HepG2 (cell line): ENCODE results near the gene SHQ1. TPM values are rescaled to one million over a fixed set of nuclear protein-coding genes. Genes with fewer than 3 reads are reported as not detected.

ENCODE experiments used
- E2F1 ChIP-seq: sonication (generic); formaldehyde crosslinking; IDR thresholded peaks from 2 replicates; pipeline ENCODE4 v1.5.0; 2020; ENCODE audit warnings: missing genetic modification reagents
- FOSL2 ChIP-seq: sonication (generic); formaldehyde crosslinking; IDR thresholded peaks from 2 replicates; pipeline ENCODE4 v1.4.0; 2020; ENCODE audit warnings: missing genetic modification reagents
- GPN1 ChIP-seq: sonication (generic); formaldehyde crosslinking; IDR thresholded peaks from 2 replicates; pipeline ENCODE4 v1.5.1; 2020; ENCODE audit warnings: missing genetic modification reagents, borderline replicate concordance
- HMG20B ChIP-seq: conservative IDR thresholded peaks from 2 replicates; pipeline ENCODE4 v1.6.1; 2016; ENCODE audit warnings: missing genetic modification reagents, missing compliant biosample characterization
- JUNB ChIP-seq: sonication (generic); formaldehyde crosslinking; IDR thresholded peaks from 2 replicates; pipeline ENCODE4 v1.8.0; 2022; ENCODE audit warnings: missing genetic modification reagents, mild to moderate bottlenecking, borderline replicate concordance
- NONO ChIP-seq, 2 experiments: fragments of 450-650 bp in 1 of 2; sonication (generic) in 1 of 2; formaldehyde crosslinking in 1 of 2; IDR thresholded peaks in 1 of 2; conservative IDR thresholded peaks in 1 of 2; 2 replicates each; pipeline versions ENCODE4 v1.6.1 to v1.8.0; 2017 to 2022; ENCODE audit warnings: mild to moderate bottlenecking in 1 of 2, missing genetic modification reagents in 1 of 2, moderate library complexity in 1 of 2
- PLSCR1 ChIP-seq: sonication (generic); formaldehyde crosslinking; IDR thresholded peaks from 2 replicates; pipeline ENCODE4 v1.5.0; 2020; ENCODE audit warnings: missing genetic modification reagents, mild to moderate bottlenecking, borderline replicate concordance
- PRDM10 ChIP-seq: sonication (generic); formaldehyde crosslinking; IDR thresholded peaks from 2 replicates; pipeline ENCODE4 v1.4.0; 2020; ENCODE audit warnings: low read depth, missing genetic modification reagents
- RBM39 ChIP-seq: fragments of 200-400 bp; formaldehyde crosslinking; IDR thresholded peaks from one replicate; pipeline ENCODE4 v1.6.1; 2018; ENCODE audit warnings: antibody characterized with exemption, mild to moderate bottlenecking, low read depth, low read length; ENCODE audit not compliant: poor library complexity, severe bottlenecking
- RELA ChIP-seq: sonication (generic); formaldehyde crosslinking; IDR thresholded peaks from 2 replicates; pipeline ENCODE4 v1.4.0; 2020; ENCODE audit warnings: missing genetic modification reagents
- TP53 ChIP-seq: sonication (generic); formaldehyde crosslinking; conservative IDR thresholded peaks from 2 replicates; pipeline ENCODE4 v1.4.0; 2020; ENCODE audit warnings: missing genetic modification reagents
- TRIM24 ChIP-seq: sonication (generic); formaldehyde crosslinking; IDR thresholded peaks from 2 replicates; pipeline ENCODE4 v1.8.0; 2022; ENCODE audit warnings: mild to moderate bottlenecking, missing genetic modification reagents
- ZNF280D ChIP-seq: sonication (generic); formaldehyde crosslinking; IDR thresholded peaks from 2 replicates; pipeline ENCODE4 v1.5.1; 2020; ENCODE audit warnings: mild to moderate bottlenecking, missing genetic modification reagents
- ZNF501 ChIP-seq: sonication (generic); formaldehyde crosslinking; IDR thresholded peaks from 2 replicates; pipeline ENCODE4 v1.5.1; 2020; ENCODE audit warnings: mild to moderate bottlenecking, moderate library complexity, missing genetic modification reagents
- ZXDC ChIP-seq: sonication (generic); formaldehyde crosslinking; IDR thresholded peaks from 2 replicates; pipeline ENCODE4 v1.5.0; 2020; ENCODE audit warnings: mild to moderate bottlenecking, missing genetic modification reagents
- polyA plus RNA-seq, 8 experiments: library from polyadenylated mRNA; depleted of rRNA in 3 of 8; stranded (reverse) in 7 of 8; unstranded in 1 of 8; fragments of >200 nt; fragmentation: Illumina TruSeq in 4 of 8; extraction: Trizol in 4 of 8; gene quantifications; 2 replicates each; pipeline versions ENCODE4 v1.2.1 to v1.2.3, GENCODE V29; 2011 to 2016; ENCODE audit warnings: low read depth in 4 of 8, missing spikeins in 1 of 8, mixed read lengths in 1 of 8; ENCODE audit not compliant: insufficient read depth in 1 of 8
- total RNA-seq, 5 experiments: library from RNA; depleted of rRNA; stranded (reverse); fragments of >200 nt; fragmentation: Illumina TruSeq; extraction: Trizol; gene quantifications; 2 replicates each; pipeline ENCODE4 v1.2.3, GENCODE V29; 2016; ENCODE audit warnings: low read depth in 1 of 5

The SHQ1 gene
- total and polyA plus RNA-seq, 2 of the 13 experiments (the other 11 are each of a cell fraction or from before 2014, with no cell fraction given): 5.5 to 20.3 TPM

GRCh38 chr3:72847751-72848702 lies at the start of gene SHQ1 (continued):
- peak; percentile 80; the same call in 1 of the 2 replicates for TF ChIP-seq ZXDC (CRISPR knock-in tag)
- TF ChIP-seq ZNF501: peak; percentile 97
- TF ChIP-seq TRIM24 (CRISPR knock-in tag): no peak
- TF ChIP-seq HMG20B: 0 out of 2 replicates have a peak, but pooled peaks have one; percentile 17
- TF ChIP-seq NONO (IDR thresholded peaks at IDR 0.05): no peak
- peak; percentile 81 for TF ChIP-seq NONO (CRISPR knock-in tag; conservative IDR thresholded peaks at IDR 0.05)
- no peak for TF ChIP-seq JUNB (CRISPR knock-in tag)
- TF ChIP-seq GPN1 (CRISPR knock-in tag): no peak
- no peak for TF ChIP-seq PLSCR1 (CRISPR knock-in tag)
- 0 out of 2 replicates have a peak, but pooled peaks have one; percentile 53 for TF ChIP-seq FOSL2
- TF ChIP-seq ZNF280D (CRISPR knock-in tag): peak; percentile 78; the same call in 1 of the 2 replicates
- TF ChIP-seq E2F1 (CRISPR knock-in tag): peak; percentile 72
- peak; percentile 64; the same call in 1 of the 2 replicates for TF ChIP-seq TP53 (CRISPR knock-in tag)
- no peak for TF ChIP-seq PRDM10 (CRISPR knock-in tag)
- TF ChIP-seq RBM39: peak; percentile 84
- no peak for TF ChIP-seq RELA (CRISPR knock-in tag)
